ENCODE measurements around the gene BHLHE23. TPM values are rescaled to one million over a fixed set of nuclear protein-coding genes. Genes with fewer than 3 reads are reported as not detected.

Gene BHLHE23
- total RNA-seq, 1 donor from 2014 or later, result not detected

DNA sequence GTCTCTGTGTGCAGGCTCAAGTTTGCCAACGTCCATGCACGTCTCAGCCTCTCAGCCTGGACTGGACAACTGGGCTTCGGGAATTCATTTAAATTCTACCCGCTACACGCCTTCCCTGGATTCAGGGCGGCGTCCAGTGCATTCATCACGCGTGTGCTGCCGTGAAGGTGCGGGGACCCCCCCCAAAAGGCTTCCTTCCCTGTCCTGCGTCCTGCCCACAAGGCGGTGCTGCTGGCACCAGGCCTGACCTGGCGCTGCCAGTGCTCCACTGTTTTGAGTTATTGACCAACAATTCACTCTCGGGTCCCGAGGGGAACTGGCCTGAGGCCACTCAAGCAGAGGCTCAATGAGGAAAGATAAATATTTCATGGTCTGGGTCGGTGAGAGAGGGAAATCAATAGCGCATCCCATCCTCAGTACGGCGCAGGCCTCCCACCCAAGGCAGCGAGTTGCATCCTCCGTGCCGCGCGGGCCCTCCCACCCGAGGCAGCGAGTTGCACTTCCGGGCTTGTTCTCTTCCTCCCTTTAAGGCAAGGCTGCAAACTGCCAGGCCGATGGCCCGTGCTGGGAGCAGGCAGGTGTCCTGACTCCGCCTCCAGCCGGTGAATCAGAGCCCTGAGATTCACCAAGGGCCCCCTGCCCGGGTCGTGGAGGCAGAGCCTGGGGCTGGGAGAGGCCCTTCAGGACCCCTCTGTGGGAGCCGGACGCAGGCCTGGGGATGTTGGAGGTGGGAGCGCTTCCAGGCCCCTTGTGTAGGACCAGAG is 22.8 kb upstream of the BHLHE23 start:
- peaks cover 16% of the 10 kb centered on the region for H3F3A ChIP-seq (ENCODE audit: low read depth)
- peak overlapping the region; percentile 3 for H2AFZ ChIP-seq (replicated peaks)
- H3K36me3 Mint-ChIP-seq, result no peaks in the 10 kb centered on the region
- H4K20me1 ChIP-seq (ENCODE audit: low read depth), result no peaks in the 10 kb centered on the region
- H3K4me3 ChIP-seq, result no peak overlapping the region
- peak overlapping the region; percentile 91 for H3K27ac Mint-ChIP-seq
- H3K4me2 ChIP-seq, result peak overlapping the region; percentile 32
- H3K27me3 ChIP-seq, result peaks cover 79% of the 10 kb centered on the region
- H3K27me3 Mint-ChIP-seq (ENCODE audit: insufficient read depth, low read depth), result peaks cover 13% of the 10 kb centered on the region
- TF ChIP-seq, protein P1, sequence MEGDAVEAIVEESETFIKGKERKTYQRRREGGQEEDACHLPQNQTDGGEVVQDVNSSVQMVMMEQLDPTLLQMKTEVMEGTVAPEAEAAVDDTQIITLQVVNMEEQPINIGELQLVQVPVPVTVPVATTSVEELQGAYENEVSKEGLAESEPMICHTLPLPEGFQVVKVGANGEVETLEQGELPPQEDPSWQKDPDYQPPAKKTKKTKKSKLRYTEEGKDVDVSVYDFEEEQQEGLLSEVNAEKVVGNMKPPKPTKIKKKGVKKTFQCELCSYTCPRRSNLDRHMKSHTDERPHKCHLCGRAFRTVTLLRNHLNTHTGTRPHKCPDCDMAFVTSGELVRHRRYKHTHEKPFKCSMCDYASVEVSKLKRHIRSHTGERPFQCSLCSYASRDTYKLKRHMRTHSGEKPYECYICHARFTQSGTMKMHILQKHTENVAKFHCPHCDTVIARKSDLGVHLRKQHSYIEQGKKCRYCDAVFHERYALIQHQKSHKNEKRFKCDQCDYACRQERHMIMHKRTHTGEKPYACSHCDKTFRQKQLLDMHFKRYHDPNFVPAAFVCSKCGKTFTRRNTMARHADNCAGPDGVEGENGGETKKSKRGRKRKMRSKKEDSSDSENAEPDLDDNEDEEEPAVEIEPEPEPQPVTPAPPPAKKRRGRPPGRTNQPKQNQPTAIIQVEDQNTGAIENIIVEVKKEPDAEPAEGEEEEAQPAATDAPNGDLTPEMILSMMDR (IDR thresholded peaks at IDR 0.05), result no peak
- TF ChIP-seq EZH2 (IDR thresholded peaks at IDR 0.05) (no peak), EZH2phosphoT487 (IDR thresholded peaks at IDR 0.05) (no peak)
- no peak overlapping the region for H3K4me3 Mint-ChIP-seq
- no peaks in the 10 kb centered on the region for H3K36me3 ChIP-seq
- DNase-seq (ENCODE audit: low spot score), result peak; percentile 65
- H3K4me1 Mint-ChIP-seq, result peaks cover 53% of the 10 kb centered on the region
- H3K79me2 ChIP-seq (ENCODE audit: low read depth), result no peaks in the 10 kb centered on the region
- H3K4me1 ChIP-seq, result peaks cover 33% of the 10 kb centered on the region
- no peak overlapping the region for H3K27ac ChIP-seq
- H3K9ac ChIP-seq, result no peak overlapping the region
- no peaks in the 10 kb centered on the region for H3K9me3 ChIP-seq (ENCODE audit: low read depth)
- no peaks in the 10 kb centered on the region for H3K9me3 Mint-ChIP-seq

GRCh38 chr20:63028461-63028921 is 21.7 kb upstream of the BHLHE23 start:
- Mint-ChIP-seq H3K36me3 (no peaks in the 10 kb centered on the region), H3K9me3 (no peaks in the 10 kb centered on the region), H3K27ac (no peak overlapping the region), H3K27me3 (ENCODE audit: insufficient read depth, low read depth) (peaks cover 13% of the 10 kb centered on the region), H3K4me1 (peaks cover 51% of the 10 kb centered on the region), H3K4me3 (no peak overlapping the region)
- H3K4me3 ChIP-seq, result no peak overlapping the region
- H3K27me3 ChIP-seq, result peaks cover 68% of the 10 kb centered on the region
- H3K9ac ChIP-seq, result no peak overlapping the region
- H3K27ac ChIP-seq, result no peak overlapping the region
- H3K36me3 ChIP-seq, result no peaks in the 10 kb centered on the region
- peaks cover 25% of the 10 kb centered on the region for H3K4me1 ChIP-seq
- H3K4me2 ChIP-seq, result peak overlapping the region; percentile 67
- no peak for TF ChIP-seq EZH2 (IDR thresholded peaks at IDR 0.05)
- no peak for TF ChIP-seq EZH2phosphoT487 (IDR thresholded peaks at IDR 0.05)
- TF ChIP-seq, protein P1 (IDR thresholded peaks at IDR 0.05), result no peak
- H3K79me2 ChIP-seq (ENCODE audit: low read depth), result no peaks in the 10 kb centered on the region
- no peaks in the 10 kb centered on the region for H3K9me3 ChIP-seq (ENCODE audit: low read depth)
- H3F3A ChIP-seq (ENCODE audit: low read depth), result peaks cover 15% of the 10 kb centered on the region
- H2AFZ ChIP-seq (replicated peaks), result no peak overlapping the region
- H4K20me1 ChIP-seq (ENCODE audit: low read depth), result no peaks in the 10 kb centered on the region
- peak; percentile 23 for DNase-seq (ENCODE audit: low spot score)

DNA sequence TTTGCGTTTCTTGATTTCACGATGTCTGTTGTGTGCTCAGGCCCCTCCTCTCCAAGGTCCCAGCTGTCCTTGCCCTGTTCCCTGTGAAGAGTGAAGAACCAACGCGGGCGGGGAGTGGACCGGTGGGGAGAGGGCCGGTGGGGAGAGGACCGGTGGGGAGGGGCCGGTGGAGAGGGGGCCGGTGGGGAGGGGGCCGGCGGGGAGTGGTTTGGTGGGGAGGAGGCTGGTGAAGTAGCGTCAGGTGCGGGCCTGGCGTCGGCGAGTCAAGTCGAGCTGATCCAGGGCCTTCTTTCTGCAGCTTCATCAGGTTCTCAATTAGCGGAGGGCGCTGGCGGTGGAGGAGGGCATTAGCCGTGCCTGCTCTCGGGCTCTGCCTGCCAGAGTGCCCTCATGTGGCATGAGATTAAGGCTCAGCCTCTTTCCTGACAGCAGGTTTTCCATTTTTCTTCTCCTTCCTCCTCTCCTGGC is 21.2 kb upstream of the BHLHE23 start:
- H3K4me1 Mint-ChIP-seq, result peaks cover 50% of the 10 kb centered on the region
- H3K9ac ChIP-seq, result no peak overlapping the region
- H3K36me3 Mint-ChIP-seq, result no peaks in the 10 kb centered on the region
- H3K36me3 ChIP-seq, result no peaks in the 10 kb centered on the region
- no peak overlapping the region for H3K4me3 ChIP-seq
- peak; percentile 63 for DNase-seq (ENCODE audit: low spot score)
- H2AFZ ChIP-seq (replicated peaks), result no peak overlapping the region
- H3K4me3 Mint-ChIP-seq, result peak overlapping the region; percentile 43
- H3K27me3 ChIP-seq, result peaks cover 63% of the 10 kb centered on the region
- peaks cover 13% of the 10 kb centered on the region for H3K27me3 Mint-ChIP-seq (ENCODE audit: insufficient read depth, low read depth)
- no peak for TF ChIP-seq EZH2 (IDR thresholded peaks at IDR 0.05)
- TF ChIP-seq, protein P1 (IDR thresholded peaks at IDR 0.05), result peak; percentile 8
- TF ChIP-seq EZH2phosphoT487 (IDR thresholded peaks at IDR 0.05), result no peak
- peaks cover 20% of the 10 kb centered on the region for H3K4me1 ChIP-seq
- no peak overlapping the region for H3K27ac ChIP-seq
- H3F3A ChIP-seq (ENCODE audit: low read depth), result peaks cover 10% of the 10 kb centered on the region
- no peaks in the 10 kb centered on the region for H3K79me2 ChIP-seq (ENCODE audit: low read depth)
- no peak overlapping the region for H3K27ac Mint-ChIP-seq
- H3K4me2 ChIP-seq, result peak overlapping the region; percentile 67
- no peaks in the 10 kb centered on the region for H3K9me3 ChIP-seq (ENCODE audit: low read depth)
- H3K9me3 Mint-ChIP-seq, result no peaks in the 10 kb centered on the region
- no peaks in the 10 kb centered on the region for H4K20me1 ChIP-seq (ENCODE audit: low read depth)
